Gastroesophageal sphincter (tissue), 4 donors: ENCODE data around the gene TRIOBP. TPM values are rescaled to one million over a fixed set of nuclear protein-coding genes. Genes with fewer than 3 reads are reported as not detected.
"Not testable (repeated sequence)": the region's sequence is repeated elsewhere in the genome, so short reads cannot be mapped to it uniquely, and the experiment has no call there.

Experiments
- ATAC-seq: fragments of 150-250 bp; one replicate; pipeline ENCODE4 v1.9.1; 2016; ENCODE audit warnings: mild to moderate bottlenecking, moderate library complexity
- H3K27ac ChIP-seq, 4 donors: fragments of 200-600 bp; sonication (generic) in 3 of 4; 1 replicate in 3 of 4; 2 replicates in 1 of 4; pipeline ENCODE4 v1.5.1; 2016 to 2019
- H3K27me3 ChIP-seq: fragments of 200-600 bp; sonication (generic); one replicate; pipeline ENCODE4 v1.5.1; 2019
- H3K36me3 ChIP-seq, 2 donors: fragments of 200-600 bp; sonication (generic); one replicate each; pipeline ENCODE4 v1.5.1; 2019; ENCODE audit warnings: control low read depth in 1 of 2
- H3K4me1 ChIP-seq, 3 donors: fragments of 200-600 bp; sonication (generic); 1 replicate in 2 of 3; 2 replicates in 1 of 3; pipeline ENCODE4 v1.5.1; 2016 to 2019; ENCODE audit warnings: control low read depth in 2 of 3
- H3K4me3 ChIP-seq, 2 donors: fragments of 200-600 bp; sonication (generic); one replicate each; pipeline ENCODE4 v1.5.1; 2019; ENCODE audit warnings: mild to moderate bottlenecking in 1 of 2, moderate library complexity in 1 of 2
- H3K9me3 ChIP-seq, 3 donors: fragments of 200-600 bp; sonication (generic); one replicate each; pipeline ENCODE4 v1.5.1; 2017 to 2019; ENCODE audit warnings: control low read depth in 2 of 3
- EP300 ChIP-seq: sonication (generic); formaldehyde crosslinking; IDR thresholded peaks from one replicate; pipeline ENCODE4 v1.6.1; 2017; ENCODE audit warnings: antibody characterized with exemption, mild to moderate bottlenecking
- POLR2A ChIP-seq, 2 donors: fragments of 450-650 bp; IDR thresholded peaks; one replicate each; pipeline ENCODE4 v1.6.1; 2017; ENCODE audit warnings: antibody characterized with exemption in 2 of 2, mild to moderate bottlenecking in 2 of 2, moderate library complexity in 1 of 2
- POLR2AphosphoS5 ChIP-seq: sonication (generic); formaldehyde crosslinking; IDR thresholded peaks from one replicate; pipeline ENCODE4 v1.6.1; 2017; ENCODE audit warnings: antibody characterized with exemption
- WGBS, 2 donors: methylation state at CpG; one replicate each; pipeline ENCODE4 v1.1.5; 2018; ENCODE audit warnings: low coverage in 1 of 2; 5-methylcytosine and 5-hydroxymethylcytosine counted together
- total RNA-seq, 4 donors: library from RNA; depleted of rRNA; stranded (reverse); fragments of >200 nt; gene quantifications; one replicate each; pipeline ENCODE4 v1.1.0, GENCODE V29; 2016
- TF ChIP-seq, protein P1 (sequence below), 4 experiments: fragments of 200-600 bp in 2 of 4; fragments of 450-650 bp in 2 of 4; sonication (generic) in 1 of 4; IDR thresholded peaks; one replicate each; pipeline ENCODE4 v1.5.1; 2017 to 2019; ENCODE audit warnings: antibody characterized with exemption in 4 of 4, mild to moderate bottlenecking in 2 of 4, moderate library complexity in 2 of 4

TRIOBP gene
- total RNA-seq, 4 donors from 2014 or later: 128 to 234 (median 137) TPM

DNA sequence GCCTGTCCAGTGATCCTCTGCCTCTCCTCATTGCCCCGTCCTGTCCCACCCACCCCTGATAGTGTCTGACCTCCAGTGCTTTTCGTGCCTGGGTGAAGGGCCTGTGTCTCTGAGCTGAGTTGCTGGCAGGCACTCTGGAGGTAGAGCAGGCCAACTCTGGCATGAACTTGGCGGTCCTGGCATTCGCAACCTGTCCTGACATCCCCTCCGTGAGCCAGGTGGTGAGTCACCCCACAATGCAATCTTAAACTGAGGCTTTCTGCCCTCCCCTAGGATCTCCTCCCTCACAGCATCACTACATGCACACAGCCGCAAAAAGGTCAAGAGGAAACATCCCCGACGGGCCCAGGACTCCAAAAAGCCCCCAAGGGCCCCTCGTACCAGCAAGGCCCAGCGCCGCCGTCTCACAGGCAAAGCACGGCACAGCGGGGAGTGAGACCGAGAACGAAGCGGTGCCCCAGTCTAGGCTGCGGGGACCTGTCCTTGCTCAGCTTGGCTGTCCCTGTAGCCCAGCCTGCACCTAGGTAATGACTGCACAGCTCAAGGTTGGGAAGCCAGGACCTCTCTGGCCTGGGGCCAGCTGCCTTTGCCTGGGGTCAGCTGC is 5.8 kb upstream of the TRIOBP start:
- Histone ChIP-seq H3K27me3 (no peaks in the 10 kb centered on the region), H3K4me3 (no peak overlapping the region), H3K4me1 (peaks cover 0 to 28% (median 10%) of the 10 kb centered on the region in 3 donors), H3K36me3 (peaks cover 0 to 70% of the 10 kb centered on the region in 2 donors), H3K27ac (no peak overlapping the region), H3K9me3 (no peaks in the 10 kb centered on the region)
- ATAC-seq: no peak
- WGBS, 2 donors: 80% methylated on average over 1 of the region's 18 CpGs; no CpG with 5 or more reads in 1 of the 2 donors
- TF ChIP-seq EP300: no peak
- TF ChIP-seq POLR2AphosphoS5: no peak
- no peak for TF ChIP-seq POLR2A (IDR thresholded peaks at IDR 0.05)
- TF ChIP-seq, protein P1, sequence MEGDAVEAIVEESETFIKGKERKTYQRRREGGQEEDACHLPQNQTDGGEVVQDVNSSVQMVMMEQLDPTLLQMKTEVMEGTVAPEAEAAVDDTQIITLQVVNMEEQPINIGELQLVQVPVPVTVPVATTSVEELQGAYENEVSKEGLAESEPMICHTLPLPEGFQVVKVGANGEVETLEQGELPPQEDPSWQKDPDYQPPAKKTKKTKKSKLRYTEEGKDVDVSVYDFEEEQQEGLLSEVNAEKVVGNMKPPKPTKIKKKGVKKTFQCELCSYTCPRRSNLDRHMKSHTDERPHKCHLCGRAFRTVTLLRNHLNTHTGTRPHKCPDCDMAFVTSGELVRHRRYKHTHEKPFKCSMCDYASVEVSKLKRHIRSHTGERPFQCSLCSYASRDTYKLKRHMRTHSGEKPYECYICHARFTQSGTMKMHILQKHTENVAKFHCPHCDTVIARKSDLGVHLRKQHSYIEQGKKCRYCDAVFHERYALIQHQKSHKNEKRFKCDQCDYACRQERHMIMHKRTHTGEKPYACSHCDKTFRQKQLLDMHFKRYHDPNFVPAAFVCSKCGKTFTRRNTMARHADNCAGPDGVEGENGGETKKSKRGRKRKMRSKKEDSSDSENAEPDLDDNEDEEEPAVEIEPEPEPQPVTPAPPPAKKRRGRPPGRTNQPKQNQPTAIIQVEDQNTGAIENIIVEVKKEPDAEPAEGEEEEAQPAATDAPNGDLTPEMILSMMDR (IDR thresholded peaks at IDR 0.05): no peak

DNA sequence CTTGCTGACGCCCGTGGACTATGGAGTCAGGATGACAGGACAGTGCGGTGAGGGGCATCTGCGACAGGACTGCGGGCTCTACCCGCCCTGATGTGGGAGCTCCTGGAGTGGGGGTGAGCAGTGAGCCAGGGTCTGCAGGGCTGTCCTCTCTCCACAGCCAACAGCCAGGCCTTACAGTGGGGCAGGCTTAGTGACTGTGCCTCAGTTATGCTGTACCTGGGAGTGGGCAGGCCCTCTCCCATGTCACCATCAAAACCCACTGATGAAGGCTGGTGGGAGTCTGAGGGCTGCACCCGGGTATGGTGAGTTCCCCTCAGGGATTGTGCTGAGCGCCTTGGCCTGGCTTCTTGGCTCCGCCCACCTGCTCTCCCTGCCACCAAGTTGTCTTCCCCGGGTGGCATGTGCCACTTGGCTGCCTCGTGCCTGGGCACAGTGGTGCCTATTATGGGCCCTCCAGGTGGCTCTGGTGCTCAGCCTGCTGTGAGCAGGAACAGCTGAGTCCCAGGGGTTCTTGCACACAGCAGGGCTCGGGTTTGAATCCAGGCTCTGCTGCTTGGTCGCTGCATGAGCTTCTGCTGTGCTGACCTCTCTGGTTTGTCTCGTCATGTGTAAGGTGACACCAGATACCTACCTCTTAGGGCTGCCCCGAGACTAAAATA is 4.1 kb upstream of the TRIOBP start:
- Histone ChIP-seq H3K27me3 (no peaks in the 10 kb centered on the region), H3K9me3 (no peaks in the 10 kb centered on the region), H3K4me3 (no peak overlapping the region), H3K36me3 (peaks cover 0 to 69% of the 10 kb centered on the region in 2 donors), H3K27ac (no peak overlapping the region), H3K4me1 (peaks cover 0 to 29% (median 10%) of the 10 kb centered on the region in 3 donors)
- WGBS, 2 donors: 86 to 90% methylated on average over 1 to 4 of the region's 15 CpGs
- TF ChIP-seq POLR2AphosphoS5 (no peak), EP300 (no peak), POLR2A (IDR thresholded peaks at IDR 0.05) (no peak)
- TF ChIP-seq, protein P1 (IDR thresholded peaks at IDR 0.05): no peak
- no peak for ATAC-seq

DNA sequence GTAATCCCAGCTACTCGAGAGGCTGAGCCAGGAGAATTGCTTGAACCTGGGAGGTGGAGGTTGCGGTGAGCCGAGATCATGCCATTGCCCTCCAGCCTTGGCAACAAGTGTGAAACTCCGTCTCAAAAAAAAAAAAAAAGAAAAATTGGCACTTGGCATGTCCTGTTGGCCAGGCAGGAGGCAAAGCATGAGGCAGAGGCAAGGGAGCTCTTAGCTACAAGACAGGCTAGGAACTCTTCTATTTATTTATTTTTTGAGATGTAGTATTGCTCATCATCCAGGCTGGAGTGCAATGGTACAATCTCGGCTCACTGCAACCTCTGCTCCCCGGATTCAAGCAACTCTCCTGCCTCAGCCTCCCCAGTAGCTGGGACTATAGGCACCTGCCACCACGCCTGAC is 2.7 kb upstream of the TRIOBP start:
- not testable (repeated sequence) for H3K27ac ChIP-seq, H3K27me3 ChIP-seq, H3K9me3 ChIP-seq, ATAC-seq, H3K4me3 ChIP-seq
- Histone ChIP-seq H3K4me1 (peaks cover 0 to 21% (median 10%) of the 10 kb centered on the region in 3 donors), H3K36me3 (peaks cover 0 to 55% of the 10 kb centered on the region in 2 donors)
- WGBS, 2 donors: 91 to 93% methylated on average over 3 to 7 of the region's 7 CpGs

DNA sequence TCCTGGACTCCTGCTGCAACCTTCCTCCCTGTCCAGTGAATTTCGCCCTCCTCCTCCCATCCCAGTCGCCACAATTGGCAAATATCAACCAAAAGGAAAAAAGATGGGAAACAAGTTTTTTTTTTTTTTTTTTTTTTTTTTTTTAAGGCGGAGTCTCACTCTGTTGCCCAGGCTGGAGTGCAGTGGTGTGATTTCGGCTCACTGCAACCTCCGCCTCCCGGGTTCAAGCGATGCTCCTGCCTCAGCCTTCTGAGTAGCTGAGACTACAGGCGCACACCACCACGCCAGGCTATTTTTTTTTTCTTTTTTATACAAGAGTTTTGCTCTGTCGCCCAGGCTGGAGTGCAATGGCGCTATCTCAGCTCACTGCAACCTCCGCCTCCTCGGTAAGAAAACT is 590 bp upstream of the TRIOBP start:
- H3K27ac ChIP-seq: peak overlapping the region in 1 of 4 donors; percentile 43
- WGBS, 2 donors: 25 to 44% methylated on average over 8 to 12 of the region's 13 CpGs
- ATAC-seq: not testable (repeated sequence)

DNA sequence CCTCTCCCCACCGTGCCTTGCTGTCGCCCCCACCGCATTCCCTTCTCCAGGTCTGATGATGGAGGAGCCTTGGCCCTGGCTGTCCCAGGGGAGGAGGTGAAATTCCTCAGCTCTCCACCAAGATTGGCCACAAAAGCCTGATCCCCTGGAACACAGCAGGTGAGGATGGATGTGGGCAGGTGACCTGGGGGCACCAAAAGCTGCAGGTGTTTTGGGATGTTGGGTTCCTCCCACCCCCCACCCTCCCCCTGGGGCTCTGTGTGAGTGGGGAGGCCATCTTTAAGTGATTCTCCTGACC is 639 bp downstream of the TRIOBP start:
- WGBS, 2 donors: no CpG with 5 or more reads among the region's 3 CpGs
- H3K4me3 ChIP-seq: no peak overlapping the region
- ATAC-seq: no peak
- peaks cover 0 to 22% of the 10 kb centered on the region in 2 donors for H3K36me3 ChIP-seq
- H3K9me3 ChIP-seq: no peaks in the 10 kb centered on the region
- H3K27ac ChIP-seq: peak overlapping the region in 3 of 4 donors; percentile 13 to 43 (median 24)
- no peaks in the 10 kb centered on the region for H3K27me3 ChIP-seq
- TF ChIP-seq, protein P1 (IDR thresholded peaks at IDR 0.05): no peak
- TF ChIP-seq EP300: no peak
- no peak for TF ChIP-seq POLR2AphosphoS5
- TF ChIP-seq POLR2A (IDR thresholded peaks at IDR 0.05): no peak
- peaks cover 0 to 21% (median 10%) of the 10 kb centered on the region in 3 donors for H3K4me1 ChIP-seq

More for the DNA sequence above, 590 bp upstream of the TRIOBP start:
- H3K9me3 ChIP-seq, H3K27me3 ChIP-seq: not testable (repeated sequence)
- Histone ChIP-seq H3K36me3 (peaks cover 0 to 34% of the 10 kb centered on the region in 2 donors), H3K4me3 (peak overlapping the region in 1 of 2 donors; percentile 36), H3K4me1 (peaks cover 0 to 21% (median 10%) of the 10 kb centered on the region in 3 donors)

DNA sequence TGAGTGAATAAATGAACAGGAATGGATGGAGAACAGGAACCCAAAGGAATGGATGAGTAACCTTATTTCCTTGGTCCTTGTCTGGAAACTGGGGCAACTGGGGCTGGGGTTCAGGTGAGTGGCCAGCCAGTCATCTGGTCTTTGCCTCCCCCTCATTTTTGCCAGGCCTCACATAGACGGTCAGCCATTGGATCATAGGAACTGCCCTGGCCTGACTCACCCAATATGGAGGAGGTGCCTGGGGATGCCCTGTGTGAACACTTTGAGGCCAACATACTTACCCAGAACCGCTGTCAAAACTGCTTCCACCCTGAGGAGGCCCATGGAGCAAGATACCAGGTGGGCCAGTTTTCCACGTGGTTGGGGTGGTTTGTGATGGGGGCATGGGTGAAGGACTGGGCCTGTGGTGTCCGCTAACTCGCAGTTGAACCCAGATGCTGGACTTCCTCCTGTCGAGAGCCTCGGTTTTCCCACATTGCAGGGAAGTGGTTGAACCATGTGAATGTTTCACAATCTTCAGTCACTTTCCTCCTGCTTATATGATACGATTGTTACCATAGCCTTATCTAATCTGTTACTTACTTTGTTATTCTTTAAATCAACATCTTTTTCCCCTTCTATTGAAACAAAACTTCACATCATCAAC is 4.4 kb downstream of the TRIOBP start:
- Histone ChIP-seq H3K27me3 (no peaks in the 10 kb centered on the region), H3K4me3 (no peak overlapping the region), H3K9me3 (no peaks in the 10 kb centered on the region), H3K4me1 (peaks cover 0 to 12% (median 7%) of the 10 kb centered on the region in 3 donors), H3K27ac (no peak overlapping the region), H3K36me3 (no peaks in the 10 kb centered on the region)
- TF ChIP-seq EP300: no peak
- TF ChIP-seq POLR2A (IDR thresholded peaks at IDR 0.05): no peak
- 60 to 85% methylated on average over 6 to 7 of the region's 8 CpGs for WGBS, 2 donors
- no peak for ATAC-seq
